ENCODE measurements around the gene TMEM185A.
"Not testable (repeated sequence)": the region's sequence is repeated elsewhere in the genome, so short reads cannot be mapped to it uniquely, and the experiment has no call there.

TMEM185A gene

GRCh38 chrX:149631234-149632165 lies at the start of gene TMEM185A:
TMEM185A (minus strand) TSS chrX:149631792; CDS start chrX:149631580, 212 bp downstream.
- DNase-seq, result no peak

- no peak for DNase-seq
Measured at GRCh38 chrX:149681182-149681581, 49.6 kb upstream of the TMEM185A start.

GRCh38 chrX:149679164-149679678 lies 47.6 kb upstream of the TMEM185A start:
- DNase-seq, result not testable (repeated sequence)

GRCh38 chrX:149675554-149675953 lies 44.0 kb upstream of the TMEM185A start:
- DNase-seq, result not testable (repeated sequence)

- DNase-seq, result not testable (repeated sequence)
Measured at GRCh38 chrX:149675088-149675487, 43.5 kb upstream of the TMEM185A start.

GRCh38 chrX:149660613-149661012 lies 29.0 kb upstream of the TMEM185A start:
- DNase-seq, result not testable (repeated sequence)

- DNase-seq, result not testable (repeated sequence)
Measured at GRCh38 chrX:149656260-149656884, 24.8 kb upstream of the TMEM185A start.

- no peak for DNase-seq
Measured at GRCh38 chrX:149652232-149652981, 20.8 kb upstream of the TMEM185A start.

- no peak for DNase-seq
Measured at GRCh38 chrX:149650162-149650561, 18.6 kb upstream of the TMEM185A start.

- DNase-seq, result no peak
Measured at GRCh38 chrX:149648932-149649331, 17.3 kb upstream of the TMEM185A start.

GRCh38 chrX:149647505-149647904 lies 15.9 kb upstream of the TMEM185A start:
- no peak for DNase-seq

- no peak for DNase-seq
Measured at GRCh38 chrX:149643496-149643895, 11.9 kb upstream of the TMEM185A start.

GRCh38 chrX:149641835-149642234 lies 10.2 kb upstream of the TMEM185A start:
- no peak for DNase-seq

- DNase-seq, result no peak
Measured at GRCh38 chrX:149641432-149641831, 9.8 kb upstream of the TMEM185A start.

- no peak for DNase-seq
Measured at GRCh38 chrX:149639568-149639967, 8.0 kb upstream of the TMEM185A start.

- DNase-seq, result no peak
Measured at GRCh38 chrX:149638860-149639259, 7.3 kb upstream of the TMEM185A start.

- no peak for DNase-seq
Measured at GRCh38 chrX:149633511-149633910, 1.9 kb upstream of the TMEM185A start.

- DNase-seq, result no peak
Measured at GRCh38 chrX:149630681-149631233, 835 bp downstream of the TMEM185A start.

- DNase-seq, result no peak
Measured at GRCh38 chrX:149629730-149630387, 1.7 kb downstream of the TMEM185A start.

- DNase-seq, result no peak
Measured at GRCh38 chrX:149628768-149629167, 2.8 kb downstream of the TMEM185A start.

- DNase-seq, result no peak
Measured at GRCh38 chrX:149628280-149628679, 3.3 kb downstream of the TMEM185A start.

- not testable (repeated sequence) for DNase-seq
Measured at GRCh38 chrX:149626829-149627228, 4.8 kb downstream of the TMEM185A start.

Measured in SIG-M5 (cell line).